C4-2B (cell line): Measurements from ENCODE around the gene SLIT3.

Experiments used
- H3K27ac ChIP-seq: fragments of 450-650 bp; 2 replicates; pipeline ENCODE4 v1.5.1; 2017
- CTCF ChIP-seq: fragments of 450-650 bp; conservative IDR thresholded peaks from 2 replicates; pipeline ENCODE4 v1.5.1; 2017; ENCODE audit warnings: mild to moderate bottlenecking
- ZFX ChIP-seq: fragments of 450-650 bp; IDR thresholded peaks from 2 replicates; pipeline ENCODE4 v1.6.1; 2017

SLIT3 gene

GRCh38 chr5:168833936-168834335 lies 467.0 kb downstream of the SLIT3 start:
- TF ChIP-seq ZFX (no peak), CTCF (no peak)
- no peak overlapping the region for H3K27ac ChIP-seq

- H3K27ac ChIP-seq = no peak overlapping the region
- no peak for TF ChIP-seq ZFX
Observed at GRCh38 chr5:168833383-168833782, 467.6 kb downstream of the SLIT3 start.

DNA sequence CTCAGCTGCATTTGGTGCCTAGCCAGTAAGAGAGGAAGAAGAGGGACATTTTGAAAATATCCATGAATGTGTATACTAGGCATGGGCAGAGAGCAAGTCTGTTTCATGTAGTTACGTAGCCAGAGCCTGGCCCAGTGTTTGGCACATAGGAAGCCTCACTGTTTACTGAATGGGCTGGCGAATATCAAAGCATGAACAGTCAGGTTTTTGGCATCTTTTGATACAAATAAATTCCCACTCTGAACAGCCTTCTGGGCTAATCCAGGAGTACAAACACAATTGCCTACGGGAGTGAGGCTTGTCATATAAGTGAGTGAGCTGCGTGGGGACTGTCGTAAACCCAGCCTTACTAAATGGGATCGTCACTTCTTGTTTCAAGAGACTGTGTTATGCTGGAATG lies 468.6 kb downstream of the SLIT3 start:
- H3K27ac ChIP-seq = no peak overlapping the region
- TF ChIP-seq CTCF = no peak
- no peak for TF ChIP-seq ZFX

DNA sequence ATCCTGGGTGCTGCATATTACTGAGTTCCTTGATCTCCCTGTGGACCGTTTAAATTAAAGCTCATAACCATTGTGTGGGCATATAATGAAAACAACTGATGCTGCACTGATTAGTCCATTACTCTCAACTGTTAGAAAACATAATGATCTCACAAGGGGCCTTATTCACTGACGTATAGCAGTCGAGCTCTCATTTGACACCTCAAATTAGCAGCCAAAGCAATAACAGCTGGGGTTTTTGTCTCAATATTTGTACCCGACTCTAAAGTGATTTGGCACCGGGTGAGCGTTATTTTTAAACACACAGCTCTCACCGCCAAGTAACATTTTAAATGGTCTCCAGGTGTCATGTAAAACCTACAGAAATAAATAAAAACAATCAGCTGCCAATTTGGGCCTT lies 469.6 kb downstream of the SLIT3 start:
- no peak for TF ChIP-seq ZFX
- no peak for TF ChIP-seq CTCF
- no peak overlapping the region for H3K27ac ChIP-seq

DNA sequence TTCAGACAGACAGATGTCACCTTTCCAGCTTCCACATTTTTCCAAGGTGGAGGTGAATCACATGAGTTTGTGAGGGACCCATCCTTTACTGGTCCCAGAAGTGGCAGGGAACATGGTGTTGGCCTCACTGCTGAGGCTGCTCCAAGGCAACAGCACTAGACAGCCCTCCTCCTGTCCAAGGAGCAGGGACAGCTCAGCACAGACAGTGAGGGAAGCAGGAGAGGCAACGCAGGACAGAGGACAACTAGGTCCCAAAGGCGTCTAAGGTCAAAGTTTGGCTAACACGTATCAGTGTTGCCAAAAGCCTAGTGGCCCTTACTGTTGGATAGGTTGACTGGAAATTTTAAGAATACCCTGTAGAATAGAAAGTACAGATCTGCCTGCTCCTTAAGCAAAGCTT lies 470.1 kb downstream of the SLIT3 start:
- TF ChIP-seq CTCF (no peak), ZFX (no peak)
- H3K27ac ChIP-seq = no peak overlapping the region

- TF ChIP-seq ZFX (no peak), CTCF (no peak)
- no peak overlapping the region for H3K27ac ChIP-seq
Observed at GRCh38 chr5:168829922-168830417, 471.0 kb downstream of the SLIT3 start.

- TF ChIP-seq ZFX = no peak
- no peak for TF ChIP-seq CTCF
- H3K27ac ChIP-seq = no peak overlapping the region
Observed at GRCh38 chr5:168829044-168829443, 471.9 kb downstream of the SLIT3 start.

GRCh38 chr5:168827636-168828035 lies 473.3 kb downstream of the SLIT3 start:
- TF ChIP-seq ZFX (no peak), CTCF (no peak)
- no peak overlapping the region for H3K27ac ChIP-seq
